ENCODE results near the gene TMEM186. TPM values are rescaled to one million over a fixed set of nuclear protein-coding genes. Genes with fewer than 3 reads are reported as not detected.

TMEM186 gene
- total and polyA plus RNA-seq, 9 of the 15 experiments (the other 6 are each of a cell fraction or from before 2014, with no cell fraction given) = 10.1 to 33.4 (median 16.4) TPM

- TF ChIP-seq BCLAF1 (IDR thresholded peaks at IDR 0.05; ENCODE audit: borderline replicate concordance in 1 of 2, control insufficient read depth in 1 of 2, low read depth in 2 of 2, low read length in 1 of 2) (no peak), CTBP1 (IDR thresholded peaks at IDR 0.05; ENCODE audit: borderline replicate concordance) (no peak; the same call in 1 of the 2 replicates), KDM1A (IDR thresholded peaks at IDR 0.05) (no peak), EHMT2 (IDR thresholded peaks at IDR 0.05) (no peak), ATF4 (CRISPR knock-in tag; IDR thresholded peaks at IDR 0.05) (no peak), HMGXB4 (CRISPR knock-in tag; IDR thresholded peaks at IDR 0.05) (no peak), ZFX (CRISPR knock-in tag; IDR thresholded peaks at IDR 0.05) (peak; percentile 56), ZNF780A (CRISPR knock-in tag; IDR thresholded peaks at IDR 0.05) (no peak), E2F5 (CRISPR knock-in tag; IDR thresholded peaks at IDR 0.05) (peak; percentile 97), GABPA (tag; conservative IDR thresholded peaks at IDR 0.05; ENCODE audit: low read depth) (peak; percentile 96), YBX1 (IDR thresholded peaks at IDR 0.05) (no peak), HOMEZ (CRISPR knock-in tag; IDR thresholded peaks at IDR 0.05) (no peak), MAX (CRISPR knock-in tag; IDR thresholded peaks at IDR 0.05) (peak; percentile 99), MCM5 (IDR thresholded peaks at IDR 0.05; ENCODE audit: low read depth) (no peak), KDM2B (CRISPR knock-in tag; IDR thresholded peaks at IDR 0.05) (no peak)
Observed at GRCh38 chr16:8797364-8798173, at the start of gene TMEM186, which contains the start of gene PMM2 (continued).

Data from K562 (cell line).